ENCODE data around the gene SPP1.
A peak's percentile ranks its signal among the peaks of the same experiment; 100 is the strongest.
"Not testable (repeated sequence)": the region's sequence is repeated elsewhere in the genome, so short reads cannot be mapped to it uniquely, and the experiment has no call there.

The SPP1 gene

DNA sequence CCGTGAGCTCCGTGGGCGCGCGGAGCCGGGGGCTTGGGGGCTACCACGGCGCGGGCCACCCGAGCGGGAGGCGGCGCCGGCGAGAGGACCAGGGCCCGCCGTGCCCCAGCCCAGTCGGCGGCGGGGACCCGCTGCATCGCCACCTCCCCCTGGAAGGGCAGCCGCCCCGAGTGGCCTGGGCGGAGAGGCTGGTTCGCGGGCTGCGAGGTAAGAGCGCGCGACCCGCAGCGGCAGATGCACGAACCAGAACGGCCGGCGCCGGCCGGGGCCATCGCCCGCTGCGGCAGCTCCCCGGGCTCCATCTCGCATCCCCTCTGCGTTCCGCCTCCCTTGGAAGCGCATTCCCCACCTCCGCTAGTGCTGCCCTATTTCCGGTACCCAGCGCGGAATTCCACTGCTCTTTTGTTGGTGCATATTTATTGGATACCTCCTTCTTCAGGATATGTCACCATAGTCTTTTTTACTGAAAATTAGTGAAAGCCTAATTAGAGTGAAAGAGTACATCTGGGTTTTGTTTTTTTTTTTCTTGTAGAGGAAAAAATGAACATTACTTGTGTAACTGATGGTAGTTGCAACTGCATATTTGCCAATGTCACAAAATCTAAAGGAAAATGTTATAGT lies 32.7 kb downstream of the SPP1 start:
- H3K36me3 Mint-ChIP-seq (ENCODE audit: insufficient read depth), result no peaks in the 10 kb centered on the region
- peaks cover 15 to 23% of the 10 kb centered on the region in 2 donors for H3K4me1 Mint-ChIP-seq (ENCODE audit: low read depth in 2 of 2)
- ATAC-seq (replicated peaks) (peak; percentile 23), DNase-seq (peak in 1 of 3 experiments; percentile 4)
- H3K27ac Mint-ChIP-seq, result peak overlapping the region; percentile 79
- no peaks in the 10 kb centered on the region for H3K9me3 Mint-ChIP-seq
- no peaks in the 10 kb centered on the region for H3K27me3 Mint-ChIP-seq
- peak overlapping the region; percentile 76 to 93 for H3K4me3 Mint-ChIP-seq

DNA sequence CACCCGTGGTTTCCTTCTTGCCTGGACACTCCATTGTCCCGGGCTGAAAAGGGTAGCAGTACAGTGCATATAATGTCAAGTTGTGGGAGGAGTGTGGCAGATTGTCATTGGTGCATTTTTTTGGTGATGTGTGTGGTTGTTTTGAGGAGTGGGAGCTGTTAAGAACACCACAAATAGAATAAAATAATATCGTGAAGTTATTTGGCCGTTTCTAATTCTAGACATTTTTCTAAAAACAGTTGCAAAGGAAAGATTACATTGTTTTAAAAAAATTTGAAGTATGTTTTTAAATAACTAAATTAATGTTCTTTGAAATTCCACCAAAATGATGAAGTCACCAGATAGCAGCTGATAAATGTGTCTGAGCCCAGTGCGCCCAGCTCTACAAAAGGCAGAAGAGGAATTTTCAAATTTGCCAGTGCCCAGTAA lies 33.2 kb downstream of the SPP1 start:
- H3K4me3 Mint-ChIP-seq, result peak overlapping the region; percentile 76 to 93
- H3K27ac Mint-ChIP-seq, result peak overlapping the region; percentile 79
- DNase-seq (no peak), ATAC-seq (replicated peaks) (no peak)
- H3K4me1 Mint-ChIP-seq (ENCODE audit: low read depth in 2 of 2), result peaks cover 16 to 24% of the 10 kb centered on the region in 2 donors
- H3K27me3 Mint-ChIP-seq, result no peaks in the 10 kb centered on the region
- H3K36me3 Mint-ChIP-seq (ENCODE audit: insufficient read depth), result no peaks in the 10 kb centered on the region
- H3K9me3 Mint-ChIP-seq, result no peaks in the 10 kb centered on the region

DNA sequence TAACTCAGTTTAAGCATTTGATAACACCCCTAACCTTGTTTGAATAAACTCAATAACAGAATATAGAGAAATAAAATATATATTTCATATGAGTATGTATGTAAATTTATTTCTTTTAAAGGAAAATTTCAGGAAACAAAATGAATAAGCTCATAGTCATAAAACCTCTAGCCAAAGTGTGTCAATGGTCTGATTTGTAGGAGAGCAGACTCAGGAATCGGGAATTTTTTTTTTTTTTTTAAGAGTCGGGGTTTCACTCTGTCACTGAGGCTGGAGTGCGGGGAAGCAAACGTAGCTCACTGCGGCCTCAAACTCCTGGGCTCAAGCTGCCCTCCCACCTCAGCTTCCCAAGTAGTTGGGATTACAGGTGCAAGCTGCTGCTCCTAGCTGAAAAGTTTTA lies 34.4 kb downstream of the SPP1 start:
- no peak overlapping the region for H3K27ac Mint-ChIP-seq
- H3K9me3 Mint-ChIP-seq, result no peaks in the 10 kb centered on the region
- no peak for ATAC-seq (replicated peaks)
- H3K4me1 Mint-ChIP-seq (ENCODE audit: low read depth in 2 of 2), result peaks cover 19 to 28% of the 10 kb centered on the region in 2 donors
- no peak for DNase-seq
- no peaks in the 10 kb centered on the region for H3K27me3 Mint-ChIP-seq
- no peak overlapping the region for H3K4me3 Mint-ChIP-seq
- no peaks in the 10 kb centered on the region for H3K36me3 Mint-ChIP-seq (ENCODE audit: insufficient read depth)

DNA sequence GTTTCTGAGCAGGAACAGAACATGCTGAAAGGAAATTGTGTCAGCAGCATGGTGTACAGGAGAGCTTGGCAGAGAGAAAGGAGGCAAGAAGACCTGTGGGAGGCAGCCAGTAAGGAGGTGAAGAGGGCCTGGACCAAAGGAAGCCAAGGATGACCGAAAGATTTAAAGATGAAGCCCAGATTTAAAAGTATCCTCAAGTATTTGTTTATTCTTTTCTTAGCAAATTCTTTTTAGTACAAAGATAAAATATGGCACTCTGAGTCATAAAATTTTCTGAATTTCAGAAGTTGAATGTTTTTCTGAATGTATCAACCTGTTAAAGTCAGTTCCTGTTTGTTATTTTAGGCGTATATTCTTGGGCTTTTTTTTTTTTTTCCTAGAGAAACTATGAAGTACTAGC lies 35.5 kb downstream of the SPP1 start:
- Mint-ChIP-seq H3K4me1 (ENCODE audit: low read depth in 2 of 2) (peaks cover 19 to 28% of the 10 kb centered on the region in 2 donors), H3K27ac (peak overlapping the region in 1 of 2 donors; percentile 7), H3K27me3 (no peaks in the 10 kb centered on the region), H3K36me3 (ENCODE audit: insufficient read depth) (no peaks in the 10 kb centered on the region), H3K9me3 (no peaks in the 10 kb centered on the region), H3K4me3 (no peak overlapping the region)
- no peak for DNase-seq
- ATAC-seq (replicated peaks), result no peak

DNA sequence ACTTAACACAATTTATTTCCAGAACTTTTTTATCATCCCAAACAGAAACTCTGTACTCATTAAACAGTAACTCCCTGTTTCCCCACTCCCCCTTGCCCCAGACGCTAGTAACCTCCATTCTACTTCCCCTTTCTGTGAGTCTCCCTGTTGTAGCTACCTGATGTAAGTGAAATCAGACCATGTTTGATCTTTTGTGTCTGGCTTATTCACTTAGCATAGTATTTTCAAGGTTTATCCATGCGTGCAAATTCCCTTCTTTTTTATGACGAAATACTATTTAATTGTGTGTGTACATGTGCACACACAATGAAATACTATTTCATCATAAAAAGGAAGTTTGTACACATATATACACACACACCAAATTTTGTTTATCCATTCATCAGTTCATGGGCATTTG lies 37.1 kb downstream of the SPP1 start:
- DNase-seq (no peak), ATAC-seq (replicated peaks) (no peak)
- Mint-ChIP-seq H3K27me3 (no peaks in the 10 kb centered on the region), H3K27ac (no peak overlapping the region), H3K9me3 (no peaks in the 10 kb centered on the region), H3K4me1 (ENCODE audit: low read depth in 2 of 2) (peaks cover 19 to 22% of the 10 kb centered on the region in 2 donors), H3K4me3 (no peak overlapping the region), H3K36me3 (ENCODE audit: insufficient read depth) (no peaks in the 10 kb centered on the region)

DNA sequence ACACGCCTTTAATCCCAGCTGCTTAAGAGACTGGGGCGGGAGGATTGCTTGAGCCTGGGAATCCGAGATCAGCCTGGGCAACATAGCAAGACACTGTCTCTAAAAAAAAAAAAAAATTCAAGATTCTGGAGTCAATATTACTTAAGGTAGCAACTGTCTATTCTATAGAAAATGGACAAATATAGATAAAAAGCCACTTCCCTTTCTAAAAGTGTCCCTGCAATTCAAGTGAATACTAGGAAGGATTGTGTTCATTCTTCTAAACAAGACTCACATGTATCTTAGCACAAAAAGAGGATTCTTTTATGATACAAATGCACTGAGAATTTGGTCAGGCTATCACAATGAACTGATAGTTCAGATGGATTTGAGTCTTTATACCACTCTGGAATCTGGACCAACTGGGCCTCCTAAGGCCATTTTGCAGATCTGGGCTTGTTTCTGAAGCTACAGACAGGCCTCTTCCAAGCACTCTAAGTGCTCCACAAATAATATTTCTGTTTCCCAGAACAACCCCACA lies 38.9 kb downstream of the SPP1 start:
- DNase-seq (no peak), ATAC-seq (replicated peaks) (no peak)
- Mint-ChIP-seq H3K36me3 (ENCODE audit: insufficient read depth) (no peaks in the 10 kb centered on the region), H3K27me3 (no peaks in the 10 kb centered on the region), H3K9me3 (no peaks in the 10 kb centered on the region), H3K27ac (no peak overlapping the region), H3K4me3 (no peak overlapping the region), H3K4me1 (ENCODE audit: low read depth in 2 of 2) (peaks cover 16% of the 10 kb centered on the region in 2 donors)

DNA sequence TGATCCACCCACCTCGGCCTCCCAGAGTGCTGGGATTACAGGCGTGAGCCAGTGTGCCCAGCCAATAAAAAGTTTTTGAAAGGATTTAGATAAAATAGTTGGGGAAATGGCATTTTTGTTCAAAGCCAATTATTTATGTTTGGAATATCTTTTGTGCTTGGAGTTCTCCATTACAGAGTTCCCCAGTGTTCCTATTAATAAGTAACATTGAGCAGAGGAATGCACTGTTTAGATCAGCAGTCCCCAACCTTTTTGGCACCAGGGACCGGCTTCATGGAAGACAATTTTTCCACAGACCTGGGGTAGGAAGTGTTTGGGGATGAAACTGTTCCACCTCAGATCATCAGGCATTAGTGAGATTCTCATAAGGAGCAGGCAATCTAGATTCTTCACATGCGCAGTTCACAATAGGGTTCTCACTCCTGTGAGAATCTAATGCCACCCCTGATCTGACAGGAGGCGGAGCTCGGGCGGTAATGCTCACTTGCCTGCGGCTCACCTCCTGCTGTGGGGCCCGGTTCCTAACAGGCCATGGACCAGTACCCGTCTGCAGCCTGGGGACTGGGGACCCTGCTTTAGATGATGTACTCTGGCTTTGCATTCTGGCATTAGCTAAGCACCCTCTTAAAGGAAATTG lies 40.3 kb downstream of the SPP1 start:
- ATAC-seq (replicated peaks) (no peak), DNase-seq (no peak)
- H3K9me3 Mint-ChIP-seq, result no peaks in the 10 kb centered on the region
- peaks cover 11% of the 10 kb centered on the region in 2 donors for H3K4me1 Mint-ChIP-seq (ENCODE audit: low read depth in 2 of 2)
- H3K27me3 Mint-ChIP-seq, result no peaks in the 10 kb centered on the region
- H3K4me3 Mint-ChIP-seq, result no peak overlapping the region
- H3K27ac Mint-ChIP-seq, result peak overlapping the region; percentile 49 to 55
- H3K36me3 Mint-ChIP-seq (ENCODE audit: insufficient read depth), result peaks cover 4% of the 10 kb centered on the region

DNA sequence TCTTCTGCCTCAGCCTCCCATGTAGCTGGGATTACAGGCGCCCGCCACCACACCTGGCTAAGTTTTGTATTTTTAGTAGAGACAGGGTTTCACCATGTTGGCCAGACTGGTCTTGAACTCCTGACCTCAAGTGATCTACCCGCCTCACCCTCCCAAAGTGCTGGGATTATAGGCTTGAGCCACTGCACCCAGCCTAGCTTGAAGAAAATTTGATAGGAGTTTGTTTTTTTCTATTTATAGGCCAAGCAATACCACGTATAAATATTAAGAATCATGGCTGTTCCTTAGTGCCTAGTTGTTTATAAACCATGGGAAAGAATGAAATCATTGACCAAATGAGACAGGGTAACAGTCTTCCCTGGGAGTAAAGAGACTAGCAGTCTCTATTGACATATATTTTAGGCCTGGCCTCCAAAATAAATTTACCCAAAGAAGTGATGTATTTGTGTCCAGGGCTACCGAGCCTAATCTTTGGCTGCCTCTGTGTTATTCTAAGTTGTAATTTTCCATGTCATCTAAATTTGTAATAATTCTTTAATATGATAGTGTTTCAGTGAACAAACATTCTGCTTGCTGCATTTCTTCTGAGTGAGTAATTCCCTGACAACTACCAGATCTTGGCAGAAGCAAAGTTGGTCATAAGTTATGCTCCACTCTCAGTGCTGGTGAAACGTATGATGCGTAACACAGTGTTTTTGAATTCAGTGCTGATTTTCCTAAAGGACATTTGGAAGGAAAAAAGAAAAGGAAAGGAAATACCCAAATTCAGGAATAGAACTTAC lies 42.2 kb downstream of the SPP1 start:
- Mint-ChIP-seq H3K27ac (no peak overlapping the region), H3K9me3 (no peaks in the 10 kb centered on the region), H3K4me1 (ENCODE audit: low read depth in 2 of 2) (peaks cover 6 to 9% of the 10 kb centered on the region in 2 donors), H3K27me3 (no peaks in the 10 kb centered on the region), H3K36me3 (ENCODE audit: insufficient read depth) (peaks cover 6% of the 10 kb centered on the region), H3K4me3 (no peak overlapping the region)
- no peak for ATAC-seq (replicated peaks)
- DNase-seq, result no peak

DNA sequence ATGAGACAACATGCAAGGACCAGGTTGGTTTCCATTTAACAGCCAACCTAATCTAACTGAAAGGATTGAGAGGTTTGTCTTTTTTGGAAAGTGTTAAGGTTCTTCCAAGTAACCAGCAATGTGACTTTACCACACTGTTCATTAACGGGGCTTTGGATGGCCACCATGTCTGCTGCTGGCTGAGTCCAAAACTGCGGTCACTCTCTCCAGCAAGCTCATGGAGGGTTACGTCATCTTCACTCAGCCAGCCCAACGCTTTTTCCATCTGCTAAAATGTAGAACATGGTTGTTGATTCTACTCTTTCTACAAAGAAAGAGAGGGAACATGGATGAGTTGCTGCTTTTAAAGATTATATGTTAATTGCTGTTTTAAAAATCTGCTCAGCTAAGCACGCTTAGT lies 43.0 kb downstream of the SPP1 start:
- Mint-ChIP-seq H3K36me3 (ENCODE audit: insufficient read depth) (peaks cover 6% of the 10 kb centered on the region), H3K27me3 (no peaks in the 10 kb centered on the region), H3K4me1 (ENCODE audit: low read depth in 2 of 2) (peaks cover 6 to 9% of the 10 kb centered on the region in 2 donors), H3K4me3 (no peak overlapping the region), H3K9me3 (no peaks in the 10 kb centered on the region), H3K27ac (no peak overlapping the region)
- DNase-seq (no peak), ATAC-seq (replicated peaks) (no peak)

DNA sequence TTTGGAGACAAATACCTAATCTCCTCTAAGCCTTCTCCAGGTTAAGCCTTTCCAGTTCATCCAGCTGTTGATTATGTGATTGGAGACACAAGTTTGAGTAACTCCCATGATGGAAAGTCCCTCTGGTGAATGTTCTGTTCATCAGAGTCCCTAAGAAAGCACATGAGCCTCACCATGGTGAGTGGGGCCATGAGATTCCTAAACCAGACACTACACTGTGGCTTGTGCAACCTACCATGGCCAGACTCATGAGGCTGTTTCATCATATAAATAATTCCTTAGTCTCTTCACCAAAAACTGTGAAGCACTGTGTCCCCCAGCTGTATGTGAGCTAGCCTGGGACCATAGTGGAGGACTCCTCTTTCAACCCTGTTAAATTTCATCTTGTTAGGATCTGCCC lies 46.3 kb downstream of the SPP1 start:
- H3K4me1 Mint-ChIP-seq (ENCODE audit: low read depth in 2 of 2), result peaks cover 0 to 2% of the 10 kb centered on the region in 2 donors
- peaks cover 12% of the 10 kb centered on the region for H3K36me3 Mint-ChIP-seq (ENCODE audit: insufficient read depth)
- no peak for DNase-seq
- no peak overlapping the region for H3K4me3 Mint-ChIP-seq
- H3K27ac Mint-ChIP-seq, result no peak overlapping the region
- H3K27me3 Mint-ChIP-seq, result no peaks in the 10 kb centered on the region
- no peak for ATAC-seq (replicated peaks)
- peaks cover 7 to 8% of the 10 kb centered on the region in 2 donors for H3K9me3 Mint-ChIP-seq

DNA sequence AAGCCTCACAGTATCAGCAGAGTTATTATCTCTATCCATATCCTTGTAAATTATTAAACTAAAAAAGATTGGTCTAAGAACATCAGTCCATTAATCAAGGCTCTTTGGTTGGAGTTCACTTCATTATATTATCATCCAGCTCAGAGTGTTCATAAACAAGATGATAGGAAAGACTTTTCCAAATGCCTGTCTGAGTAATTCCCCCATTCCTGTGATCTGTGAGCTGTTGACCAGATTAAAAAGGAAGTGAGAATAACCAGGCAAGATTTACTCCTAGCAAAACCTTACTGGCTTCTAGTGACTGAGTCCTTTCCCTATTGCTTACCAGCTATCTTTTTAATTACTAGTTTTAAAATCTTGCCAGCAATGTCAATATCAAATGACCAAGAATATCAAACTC lies 46.8 kb downstream of the SPP1 start:
- H3K36me3 Mint-ChIP-seq (ENCODE audit: insufficient read depth), result peaks cover 12% of the 10 kb centered on the region
- no peak for DNase-seq
- H3K9me3 Mint-ChIP-seq, result peaks cover 7 to 8% of the 10 kb centered on the region in 2 donors
- H3K27ac Mint-ChIP-seq, result no peak overlapping the region
- peaks cover 0 to 2% of the 10 kb centered on the region in 2 donors for H3K4me1 Mint-ChIP-seq (ENCODE audit: low read depth in 2 of 2)
- no peak overlapping the region for H3K4me3 Mint-ChIP-seq
- no peaks in the 10 kb centered on the region for H3K27me3 Mint-ChIP-seq
- ATAC-seq (replicated peaks), result no peak

DNA sequence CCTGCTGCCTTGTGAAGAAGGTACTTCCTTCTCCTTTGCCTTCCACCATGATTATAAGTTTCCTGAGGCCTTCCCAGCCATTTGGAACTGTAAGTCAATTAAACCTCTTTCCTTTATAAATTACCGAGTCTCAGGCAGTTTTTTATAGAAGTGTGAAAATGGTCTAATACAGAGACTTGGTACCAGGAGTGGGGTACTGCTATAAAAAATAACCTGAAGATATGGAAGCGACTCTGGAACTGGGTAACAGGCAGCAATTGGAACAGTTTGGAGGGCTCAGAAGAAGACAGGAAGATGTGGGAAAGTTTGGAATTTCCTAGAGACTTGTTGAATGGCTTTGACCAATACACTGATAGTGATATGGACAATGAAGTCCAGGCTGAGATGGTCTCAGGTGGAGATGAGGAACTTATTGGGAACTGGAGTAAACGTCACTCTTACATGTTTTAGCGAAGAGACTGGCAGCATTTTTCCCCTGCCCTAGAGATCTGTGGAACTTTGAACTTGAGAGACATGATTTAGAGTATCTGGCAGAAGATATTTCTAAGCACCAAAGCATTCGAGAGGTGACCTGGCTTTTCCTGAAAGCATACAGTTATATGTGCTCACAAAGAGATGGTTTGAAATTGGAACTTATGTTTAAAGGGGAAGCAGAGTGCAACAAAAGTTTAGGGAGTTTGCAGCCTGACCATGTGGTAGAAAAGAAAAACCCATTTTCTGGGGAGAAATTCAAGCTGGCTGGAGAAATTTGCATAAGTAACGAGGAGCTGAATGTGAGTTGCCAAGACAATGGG lies 50.6 kb downstream of the SPP1 start:
- not testable (repeated sequence) for H3K4me1 Mint-ChIP-seq (ENCODE audit: low read depth in 2 of 2); H3K27ac Mint-ChIP-seq; H3K4me3 Mint-ChIP-seq; ATAC-seq (replicated peaks); H3K9me3 Mint-ChIP-seq; H3K27me3 Mint-ChIP-seq; DNase-seq; H3K36me3 Mint-ChIP-seq (ENCODE audit: insufficient read depth)

Data from effector memory CD8-positive, alpha-beta T cell (primary cell).